Right lobe of liver (tissue), 4 donors: Measurements from ENCODE around the gene GAREM1.

ENCODE experiments used
- POLR2A ChIP-seq: fragments of 450-650 bp; IDR thresholded peaks from one replicate; pipeline ENCODE4 v1.6.1; 2017; ENCODE audit warnings: antibody characterized with exemption, mild to moderate bottlenecking
- TF ChIP-seq, protein P1 (sequence below), 4 donors: fragments of 200-600 bp in 3 of 4; fragments of 450-650 bp in 1 of 4; IDR thresholded peaks; one replicate each; pipeline versions ENCODE4 v1.5.1 to v1.8.0; 2016 to 2022; ENCODE audit warnings: antibody characterized with exemption in 4 of 4, mild to moderate bottlenecking in 2 of 4
- donor health status: DM: no; HTN: no; CAD: no.
- donor health status: DM: no; HTN: no; CAD: no.
- donor health status: DM: no; HTN: yes; CAD: no.

DNA sequence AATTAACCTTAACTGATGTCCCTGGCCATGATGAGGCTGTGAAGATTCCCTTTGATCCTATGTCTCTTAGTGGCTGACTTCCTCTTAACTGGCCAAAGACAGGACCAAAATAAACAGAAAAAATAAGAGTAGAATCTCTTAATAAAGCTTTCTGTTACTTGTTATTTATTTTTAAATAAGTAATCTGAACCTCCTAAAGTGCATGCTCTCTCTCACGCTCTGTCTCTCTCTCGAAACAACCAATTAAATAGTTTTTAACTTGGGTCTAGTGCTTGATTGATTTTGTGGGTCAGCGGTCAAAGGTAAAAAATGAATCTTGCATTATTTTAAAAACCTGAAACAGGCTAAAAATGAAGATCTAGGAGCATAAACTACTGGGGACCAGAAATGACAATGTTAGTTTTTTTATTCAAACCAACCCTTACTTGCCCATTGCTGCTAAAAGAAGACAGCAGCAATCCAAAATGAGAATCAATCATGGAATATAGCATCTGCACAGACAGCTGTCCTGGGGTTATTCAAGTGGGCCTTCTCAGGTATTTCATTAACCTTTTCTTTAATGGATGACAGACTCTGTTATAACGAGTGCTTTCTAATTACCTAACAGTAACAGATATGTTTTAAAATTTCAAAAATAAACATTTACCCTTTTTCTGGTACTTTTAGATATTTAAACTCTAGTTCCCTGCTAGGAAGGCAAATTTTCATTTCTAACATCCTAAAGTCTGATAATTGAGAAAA lies 11.2 kb downstream of the GAREM1 start:
- TF ChIP-seq, protein P1, sequence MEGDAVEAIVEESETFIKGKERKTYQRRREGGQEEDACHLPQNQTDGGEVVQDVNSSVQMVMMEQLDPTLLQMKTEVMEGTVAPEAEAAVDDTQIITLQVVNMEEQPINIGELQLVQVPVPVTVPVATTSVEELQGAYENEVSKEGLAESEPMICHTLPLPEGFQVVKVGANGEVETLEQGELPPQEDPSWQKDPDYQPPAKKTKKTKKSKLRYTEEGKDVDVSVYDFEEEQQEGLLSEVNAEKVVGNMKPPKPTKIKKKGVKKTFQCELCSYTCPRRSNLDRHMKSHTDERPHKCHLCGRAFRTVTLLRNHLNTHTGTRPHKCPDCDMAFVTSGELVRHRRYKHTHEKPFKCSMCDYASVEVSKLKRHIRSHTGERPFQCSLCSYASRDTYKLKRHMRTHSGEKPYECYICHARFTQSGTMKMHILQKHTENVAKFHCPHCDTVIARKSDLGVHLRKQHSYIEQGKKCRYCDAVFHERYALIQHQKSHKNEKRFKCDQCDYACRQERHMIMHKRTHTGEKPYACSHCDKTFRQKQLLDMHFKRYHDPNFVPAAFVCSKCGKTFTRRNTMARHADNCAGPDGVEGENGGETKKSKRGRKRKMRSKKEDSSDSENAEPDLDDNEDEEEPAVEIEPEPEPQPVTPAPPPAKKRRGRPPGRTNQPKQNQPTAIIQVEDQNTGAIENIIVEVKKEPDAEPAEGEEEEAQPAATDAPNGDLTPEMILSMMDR (IDR thresholded peaks at IDR 0.05), result no peak
- TF ChIP-seq POLR2A, result no peak
